Measurements from ENCODE around the gene MASP1.

MASP1 gene

GRCh38 chr3:187299611-187300010, 8.1 kb upstream of the MASP1 start:
- DNase-seq (ENCODE audit: low read depth, low spot score): no peak
- H3K4me3 ChIP-seq (ENCODE audit: low read depth, low read length): no peak overlapping the region
- ChIA-PET CTCF (interaction anchor here (1.2 to 12.4 kb wide), 3 partner anchors 18 to 380 kb away, joined by 6 to 95 read pairs (median 18); no protein-coding TSS in a partner anchor), POLR2A (interaction anchor here (0.5 kb wide), 1 partner anchor 99 kb away, joined by 3 read pairs; no protein-coding TSS in a partner anchor)
- TF ChIP-seq CTCF (IDR thresholded peaks at IDR 0.05; ENCODE audit: insufficient read depth, low read length, missing control alignments): no peak

- CTCF ChIA-PET: interaction anchor here (1.8 to 12.4 kb wide), 5 partner anchors 11 to 397 kb away, joined by 3 to 95 read pairs (median 30); no protein-coding TSS in a partner anchor
- no peak for DNase-seq (ENCODE audit: low read depth, low spot score)
- TF ChIP-seq CTCF (IDR thresholded peaks at IDR 0.05; ENCODE audit: insufficient read depth, low read length, missing control alignments): no peak
- H3K4me3 ChIP-seq (ENCODE audit: low read depth, low read length): no peak overlapping the region
- POLR2A ChIA-PET: no interaction called here
These were observed 5.4 kb upstream of the MASP1 start for GRCh38 chr3:187296911-187297310.

- ChIA-PET CTCF (interaction anchor here (0.9 to 12.4 kb wide), 7 partner anchors 12 to 398 kb away, joined by 3 to 95 read pairs (median 15); no protein-coding TSS in a partner anchor), POLR2A (no interaction called here)
- no peak for TF ChIP-seq CTCF (IDR thresholded peaks at IDR 0.05; ENCODE audit: insufficient read depth, low read length, missing control alignments)
- no peak for DNase-seq (ENCODE audit: low read depth, low spot score)
- H3K4me3 ChIP-seq (ENCODE audit: low read depth, low read length): no peak overlapping the region
These were observed 4.5 kb upstream of the MASP1 start for GRCh38 chr3:187296058-187296457.

- CTCF ChIA-PET: interaction anchor here (0.6 to 12.4 kb wide), 14 partner anchors 9 to 399 kb away, joined by 3 to 95 read pairs (median 4); no protein-coding TSS in a partner anchor
- no peak overlapping the region for H3K4me3 ChIP-seq (ENCODE audit: low read depth, low read length)
- TF ChIP-seq CTCF (IDR thresholded peaks at IDR 0.05; ENCODE audit: insufficient read depth, low read length, missing control alignments): no peak
- DNase-seq (ENCODE audit: low read depth, low spot score): no peak
- POLR2A ChIA-PET: no interaction called here
These were observed 3.9 kb upstream of the MASP1 start for GRCh38 chr3:187295316-187296034.

GRCh38 chr3:187293516-187294430, 2.2 kb upstream of the MASP1 start:
- H3K4me3 ChIP-seq (ENCODE audit: low read depth, low read length): no peak overlapping the region
- ChIA-PET POLR2A (interaction anchor here (1.0 to 1.2 kb wide), 2 partner anchors 30 to 83 kb away, joined by 3 read pairs; no protein-coding TSS in a partner anchor), CTCF (interaction anchor here (1.1 to 12.4 kb wide), 12 partner anchors 8 to 385 kb away, joined by 3 to 95 read pairs (median 6); partner anchors contain the start of gene RPL39L)
- no peak for TF ChIP-seq CTCF (IDR thresholded peaks at IDR 0.05; ENCODE audit: insufficient read depth, low read length, missing control alignments)
- no peak for DNase-seq (ENCODE audit: low read depth, low spot score)
